HG02610 (cell line): ENCODE measurements around the gene VSIR.

ENCODE experiments used
- ATAC-seq: cut with Tn5 transposase; IDR thresholded peaks from one replicate; pipeline ENCODE4 v1.9.1; 2021; ENCODE audit warnings: mild to moderate bottlenecking, moderate library complexity; ENCODE audit not compliant: unreplicated experiment

Gene VSIR

DNA sequence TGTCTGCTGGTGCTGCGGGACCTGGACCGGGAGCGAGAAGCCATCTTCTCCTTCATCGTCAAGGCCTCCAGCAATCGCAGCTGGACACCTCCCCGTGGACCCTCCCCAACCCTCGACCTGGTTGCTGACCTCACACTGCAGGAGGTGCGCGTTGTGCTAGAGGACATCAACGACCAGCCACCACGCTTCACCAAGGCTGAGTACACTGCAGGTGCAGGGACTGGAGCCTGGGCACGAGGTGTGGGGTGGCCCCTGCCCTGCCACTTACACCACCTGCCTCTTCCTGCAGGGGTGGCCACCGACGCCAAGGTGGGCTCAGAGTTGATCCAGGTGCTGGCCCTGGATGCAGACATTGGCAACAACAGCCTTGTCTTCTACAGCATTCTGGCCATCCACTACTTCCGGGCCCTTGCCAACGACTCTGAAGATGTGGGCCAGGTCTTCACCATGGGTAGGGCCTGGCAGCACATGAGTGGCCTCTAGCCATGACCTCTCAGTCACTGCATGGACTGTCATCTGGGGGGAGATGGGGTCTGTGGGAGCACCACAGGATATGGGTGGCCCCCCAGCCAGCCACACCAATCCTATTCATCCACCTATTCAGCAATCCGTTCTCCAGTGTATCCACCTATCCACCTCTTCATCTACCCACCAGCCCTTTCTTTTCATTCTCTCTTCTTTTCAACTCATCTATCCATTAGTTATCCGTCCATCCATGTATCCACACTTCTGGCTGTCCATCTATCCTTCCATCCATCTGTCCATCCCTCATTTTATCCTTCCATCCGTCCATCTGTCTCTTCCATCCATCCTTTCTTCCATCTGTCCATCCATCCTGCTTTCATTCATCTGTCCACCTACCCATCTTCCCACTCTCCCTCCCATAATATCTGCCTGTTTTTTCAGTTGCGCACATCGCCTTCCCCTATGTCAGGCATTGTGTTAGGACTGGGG, 34.5 kb upstream of the VSIR start:
- ATAC-seq: no peak

DNA sequence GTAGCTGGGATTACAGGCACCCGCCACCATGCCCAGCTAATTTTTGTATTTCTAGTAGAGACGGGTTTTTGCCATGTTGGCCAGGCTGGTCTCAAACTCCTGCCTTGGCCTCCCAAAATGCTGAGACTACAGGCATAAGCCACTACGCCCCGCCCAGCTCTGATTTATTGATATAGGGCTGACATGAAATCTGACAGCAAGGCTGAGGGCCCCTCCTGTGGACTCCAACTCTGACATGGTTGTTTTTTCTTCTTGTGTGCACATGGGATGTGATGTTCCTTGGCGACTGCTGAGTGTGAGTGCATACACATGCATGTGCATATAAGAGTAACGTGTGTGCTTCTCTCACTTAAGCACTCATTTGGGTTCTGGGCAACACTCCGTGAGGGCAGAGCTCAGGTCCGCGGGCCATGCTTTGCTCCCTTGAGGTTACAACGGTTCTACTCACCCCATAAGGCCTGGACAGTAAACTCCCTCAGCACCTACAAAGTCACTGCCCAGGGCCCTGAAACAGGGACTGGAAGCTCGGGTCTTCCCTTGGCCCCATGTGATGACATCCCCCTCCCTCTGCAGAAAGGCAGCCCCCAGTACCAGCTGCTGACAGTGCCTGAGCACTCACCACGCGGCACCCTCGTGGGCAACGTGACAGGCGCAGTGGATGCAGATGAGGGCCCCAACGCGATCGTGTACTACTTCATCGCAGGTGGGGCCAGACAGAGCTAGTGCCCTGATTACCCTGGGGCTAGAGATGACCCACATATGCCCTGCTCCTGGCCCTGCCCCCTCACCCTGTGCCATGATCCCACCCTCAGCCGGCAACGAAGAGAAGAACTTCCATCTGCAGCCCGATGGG, 33.6 kb upstream of the VSIR start:
- ATAC-seq: no peak

DNA sequence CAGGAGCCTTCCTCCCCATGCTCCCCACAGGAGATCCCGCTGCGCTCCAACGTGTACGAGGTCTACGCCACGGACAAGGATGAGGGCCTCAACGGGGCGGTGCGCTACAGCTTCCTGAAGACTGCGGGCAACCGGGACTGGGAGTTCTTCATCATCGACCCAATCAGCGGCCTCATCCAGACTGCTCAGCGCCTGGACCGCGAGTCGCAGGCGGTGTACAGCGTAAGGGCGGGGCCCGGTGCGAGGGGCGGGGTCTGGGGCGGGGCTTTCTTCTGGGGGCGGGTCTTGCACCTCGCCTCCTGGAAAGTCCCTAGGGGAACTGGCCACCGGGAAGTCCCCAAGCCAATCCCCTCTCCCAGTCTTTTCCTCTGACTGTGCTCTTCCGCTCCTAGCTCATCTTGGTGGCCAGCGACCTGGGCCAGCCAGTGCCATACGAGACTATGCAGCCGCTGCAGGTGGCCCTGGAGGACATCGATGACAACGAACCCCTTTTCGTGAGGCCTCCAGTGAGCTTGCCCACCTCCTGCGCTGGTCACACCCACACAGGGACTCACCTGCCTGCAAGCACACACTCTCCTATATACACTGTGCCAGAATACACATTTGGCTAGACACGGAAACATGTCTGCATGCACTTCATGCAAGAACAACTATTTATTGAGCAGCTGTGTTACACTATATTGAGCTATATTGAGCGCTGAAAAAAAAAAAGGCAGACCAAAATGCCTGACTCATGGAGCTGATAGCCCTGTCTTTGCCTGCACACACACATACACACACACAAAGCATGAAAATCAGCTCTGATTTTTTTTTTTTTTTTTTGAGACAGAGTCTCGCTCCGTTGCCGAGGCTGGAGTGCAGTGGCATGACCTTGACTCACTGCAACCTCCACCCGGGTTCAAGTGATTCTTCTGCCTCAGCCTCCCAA, 32.7 kb upstream of the VSIR start:
- ATAC-seq: no peak

- no peak for ATAC-seq
Measured at GRCh38 chr10:71804077-71804476, 30.8 kb upstream of the VSIR start.

- ATAC-seq: no peak
Measured at GRCh38 chr10:71802715-71803488, 29.6 kb upstream of the VSIR start.

- ATAC-seq: no peak
Measured at GRCh38 chr10:71802235-71802634, 28.9 kb upstream of the VSIR start.

DNA sequence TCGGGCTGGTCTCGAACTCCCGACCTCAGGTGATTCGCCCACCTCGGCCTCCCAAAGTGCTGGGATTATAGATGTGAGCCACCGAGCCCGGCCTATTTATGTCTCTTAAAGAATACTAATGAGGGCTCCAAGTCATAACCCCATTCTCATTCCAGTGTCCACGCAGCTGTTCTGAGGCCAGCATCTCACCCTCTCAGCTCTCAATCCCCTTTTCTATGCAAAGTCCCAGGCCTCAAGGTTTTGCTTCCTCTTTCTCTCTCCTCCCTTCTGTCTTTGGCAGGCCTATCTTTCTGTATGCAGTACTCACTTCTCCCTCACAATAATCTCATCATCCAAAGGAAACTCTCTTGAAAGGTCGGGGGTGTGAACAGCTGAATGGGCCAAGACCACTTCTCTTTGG, 28.0 kb upstream of the VSIR start:
- peak; percentile 75 for ATAC-seq

DNA sequence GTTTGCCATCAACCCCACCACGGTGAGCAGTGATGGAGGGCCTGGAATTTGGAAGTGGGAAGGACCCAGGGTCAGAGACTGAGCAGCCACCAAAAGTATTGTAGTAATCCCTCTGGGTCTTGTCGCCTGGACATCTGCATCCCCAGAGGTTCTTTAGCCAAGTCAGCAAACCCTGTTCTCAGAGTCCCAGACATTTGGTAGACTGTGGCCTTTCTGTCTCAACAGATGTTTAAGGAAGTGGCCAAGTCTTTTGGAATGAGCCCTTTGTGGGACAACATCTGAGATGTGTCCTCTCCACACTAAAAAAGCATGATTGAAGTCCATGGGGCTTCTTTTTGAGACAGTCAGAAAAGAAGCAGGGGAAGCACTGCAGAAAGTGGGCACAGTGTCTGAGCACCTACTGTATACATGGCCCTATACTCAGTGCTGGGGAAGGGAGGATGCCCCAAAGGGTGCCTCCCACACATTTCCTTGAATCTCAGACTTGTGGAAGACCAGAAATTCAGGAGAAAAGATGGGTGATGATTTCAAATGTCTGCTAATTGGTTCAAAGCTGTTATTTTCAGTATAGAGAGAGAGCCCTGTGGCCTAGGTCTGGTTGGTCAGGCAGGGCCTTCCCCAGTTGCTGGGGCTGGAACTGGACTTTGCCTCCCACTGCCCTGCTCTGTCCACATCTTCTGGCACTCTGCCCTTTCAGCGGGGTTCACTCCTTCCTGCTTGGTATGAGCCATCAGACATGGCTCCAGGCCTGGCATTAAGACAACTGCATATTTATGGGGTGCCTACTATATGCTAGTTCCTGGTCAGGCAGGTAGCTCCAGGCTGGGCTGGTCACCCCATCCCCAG, 26.5 kb upstream of the VSIR start:
- ATAC-seq: no peak

- no peak for ATAC-seq
Measured at GRCh38 chr10:71799112-71799511, 25.8 kb upstream of the VSIR start.

DNA sequence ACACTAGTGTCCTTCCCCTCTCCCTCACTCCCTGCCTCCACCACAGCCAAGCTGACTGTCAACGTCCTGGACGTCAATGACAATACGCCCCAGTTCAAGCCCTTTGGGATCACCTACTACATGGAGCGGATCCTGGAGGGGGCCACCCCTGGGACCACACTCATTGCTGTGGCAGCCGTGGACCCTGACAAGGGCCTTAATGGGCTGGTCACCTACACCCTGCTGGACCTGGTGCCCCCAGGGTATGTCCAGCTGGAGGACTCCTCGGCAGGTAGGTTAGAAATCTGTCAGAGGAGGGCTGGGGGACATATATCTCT, 24.9 kb upstream of the VSIR start:
- no peak for ATAC-seq

GRCh38 chr10:71797533-71798307, 24.4 kb upstream of the VSIR start:
- ATAC-seq: no peak

GRCh38 chr10:71796749-71797405, 23.6 kb upstream of the VSIR start:
- ATAC-seq: no peak

- no peak for ATAC-seq
Measured at GRCh38 chr10:71795248-71795647, 21.9 kb upstream of the VSIR start.

DNA sequence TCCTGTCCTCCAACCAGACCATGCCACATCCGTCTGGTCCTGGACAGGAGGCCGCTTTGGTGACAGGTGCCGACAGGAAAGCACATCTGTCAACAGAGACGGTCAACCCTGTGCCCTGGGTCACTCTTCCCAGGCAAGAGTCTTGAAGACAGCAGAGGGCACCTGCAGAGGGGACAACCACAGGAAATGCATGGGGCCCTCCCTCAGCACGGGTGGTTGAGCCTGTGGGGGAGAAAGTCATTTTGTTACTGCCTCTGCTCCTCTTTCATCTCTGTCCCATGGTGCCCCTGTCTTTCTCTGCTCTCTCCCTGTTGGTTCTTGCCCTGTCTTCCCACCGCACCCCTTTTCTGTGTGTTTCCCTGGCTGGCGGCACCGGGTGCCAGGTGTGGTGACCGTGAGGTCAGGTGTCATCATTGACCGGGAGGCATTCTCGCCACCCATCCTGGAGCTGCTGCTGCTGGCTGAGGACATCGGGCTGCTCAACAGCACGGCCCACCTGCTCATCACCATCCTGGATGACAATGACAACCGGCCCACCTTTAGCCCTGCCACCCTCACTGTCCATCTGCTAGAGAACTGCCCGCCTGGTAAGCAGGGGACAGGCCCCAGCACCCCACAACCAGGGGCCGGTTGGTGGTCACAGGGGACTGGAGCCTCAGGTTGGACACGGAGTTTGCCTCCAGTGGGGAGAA, 17.6 kb upstream of the VSIR start:
- ATAC-seq: no peak

GRCh38 chr10:71789871-71790270, 16.6 kb upstream of the VSIR start:
- no peak for ATAC-seq

- no peak for ATAC-seq
Measured at GRCh38 chr10:71788954-71789353, 15.6 kb upstream of the VSIR start.

DNA sequence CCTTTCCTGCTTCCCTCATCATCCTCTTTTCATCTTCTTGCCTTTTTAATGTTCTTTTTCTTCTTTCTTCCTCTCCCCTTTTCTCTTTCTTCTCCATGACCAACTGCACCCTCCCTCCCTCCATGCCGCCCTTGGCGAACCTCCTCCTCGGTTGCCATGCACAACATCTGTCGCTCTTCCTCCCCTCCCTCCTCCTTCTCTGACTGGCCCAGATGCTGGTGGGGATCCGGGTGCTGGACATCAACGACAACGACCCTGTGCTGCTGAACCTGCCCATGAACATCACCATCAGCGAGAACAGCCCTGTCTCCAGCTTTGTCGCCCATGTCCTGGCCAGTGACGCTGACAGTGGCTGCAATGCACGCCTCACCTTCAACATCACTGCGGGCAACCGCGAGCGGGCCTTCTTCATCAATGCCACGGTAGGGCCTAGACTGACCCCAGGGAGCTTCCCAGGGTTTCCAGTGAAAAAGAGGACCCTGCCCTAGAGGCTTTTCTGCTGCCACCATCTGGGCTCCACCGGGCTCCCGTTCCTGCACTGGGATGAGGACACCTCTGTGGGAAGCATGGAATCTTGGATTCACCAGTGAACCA, 11.5 kb upstream of the VSIR start:
- no peak for ATAC-seq
